ENCODE measurements around the gene MLLT6. TPM values are rescaled to one million over a fixed set of nuclear protein-coding genes. Genes with fewer than 3 reads are reported as not detected.

Gene MLLT6
- total and polyA plus RNA-seq, 2 of the 13 experiments (the other 11 are each of a cell fraction or from before 2014, with no cell fraction given): 50.7 to 69.5 TPM

DNA sequence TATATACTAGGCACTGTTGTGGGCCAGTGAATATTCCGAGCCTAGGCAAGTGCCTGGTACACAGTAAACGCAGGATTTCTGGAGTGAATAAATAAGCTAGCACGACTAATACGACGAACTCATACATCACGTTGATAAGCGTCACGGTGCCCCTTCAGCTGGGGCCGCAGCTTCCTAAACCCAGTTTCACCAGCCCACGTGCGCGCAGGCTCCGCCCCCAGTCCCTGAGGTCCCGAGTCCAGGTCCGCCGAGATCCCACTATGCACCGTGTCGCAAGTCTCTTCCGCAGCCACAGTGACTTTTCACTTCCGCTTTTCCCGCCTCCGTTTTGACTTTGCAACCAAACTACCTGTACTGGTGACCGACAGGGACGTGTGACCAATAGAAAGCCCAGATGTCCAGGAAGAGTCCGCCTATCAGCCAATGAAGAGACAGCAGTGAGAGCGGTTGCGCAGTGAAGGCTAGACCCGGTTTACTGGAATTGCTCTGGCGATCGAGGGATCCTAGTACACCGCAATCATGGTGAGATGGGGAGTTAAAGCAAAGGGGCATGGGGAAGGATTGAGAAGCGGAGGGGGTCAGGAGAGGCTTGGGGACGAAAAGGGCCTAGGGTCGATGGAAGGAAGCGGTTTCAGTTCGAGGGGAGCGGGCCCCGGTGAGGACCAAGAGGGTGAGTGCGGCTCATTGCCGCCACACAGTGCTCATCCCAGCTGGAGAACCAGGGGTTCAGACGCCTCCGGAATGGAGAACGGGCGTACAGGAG lies 47.4 kb downstream of the MLLT6 start, which contains the start of gene PSMB3 (continued):
- TF ChIP-seq ZFP36 (IDR thresholded peaks at IDR 0.05; ENCODE audit: borderline replicate concordance, low read depth, low read length, partially characterized antibody): no peak
- no peak for TF ChIP-seq SMARCE1 (IDR thresholded peaks at IDR 0.05; ENCODE audit: borderline replicate concordance)
- TF ChIP-seq ZNF230 (CRISPR knock-in tag; IDR thresholded peaks at IDR 0.05): peak; percentile 79; the same call in 1 of the 2 replicates
- TF ChIP-seq NCOR1 (IDR thresholded peaks at IDR 0.05; ENCODE audit: borderline replicate concordance, low read length): peak; percentile 77; the same call in 1 of the 2 replicates
- TF ChIP-seq REXO4 (CRISPR knock-in tag; IDR thresholded peaks at IDR 0.05; ENCODE audit: borderline replicate concordance): no peak
- peak; percentile 92 for TF ChIP-seq ETV5 (CRISPR knock-in tag; IDR thresholded peaks at IDR 0.05; ENCODE audit: borderline replicate concordance)
- TF ChIP-seq NFYC (CRISPR knock-in tag; IDR thresholded peaks at IDR 0.05): peak; percentile 100
- no peak for TF ChIP-seq ZNF672 (CRISPR knock-in tag; IDR thresholded peaks at IDR 0.05)
- TF ChIP-seq ZNF558 (CRISPR knock-in tag; IDR thresholded peaks at IDR 0.05; ENCODE audit: borderline replicate concordance): peak; percentile 33; the same call in 1 of the 2 replicates
- TF ChIP-seq ZKSCAN5 (CRISPR knock-in tag; IDR thresholded peaks at IDR 0.05): no peak
- TF ChIP-seq GTF3A (CRISPR knock-in tag; conservative IDR thresholded peaks at IDR 0.05): no peak
- TF ChIP-seq, protein P1, sequence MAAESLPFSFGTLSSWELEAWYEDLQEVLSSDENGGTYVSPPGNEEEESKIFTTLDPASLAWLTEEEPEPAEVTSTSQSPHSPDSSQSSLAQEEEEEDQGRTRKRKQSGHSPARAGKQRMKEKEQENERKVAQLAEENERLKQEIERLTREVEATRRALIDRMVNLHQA (CRISPR knock-in tag; IDR thresholded peaks at IDR 0.05): no peak
- 0 out of 4 replicates have a peak, but pooled peaks of 1 of the 2 experiments have one; percentile 15 for TF ChIP-seq EP300 (IDR thresholded peaks at IDR 0.05; ENCODE audit: low read depth in 2 of 2, low read length in 2 of 2)
- TF ChIP-seq EP300 (CRISPR knock-in tag; IDR thresholded peaks at IDR 0.05; ENCODE audit: borderline replicate concordance): peak; percentile 55
- TF ChIP-seq ZNF773 (CRISPR knock-in tag; IDR thresholded peaks at IDR 0.05; ENCODE audit: borderline replicate concordance): 0 out of 2 replicates have a peak, but pooled peaks have one; percentile 73
- no peak for TF ChIP-seq ZNF17 (CRISPR knock-in tag; IDR thresholded peaks at IDR 0.05)
- TF ChIP-seq ZNF383 (CRISPR knock-in tag; IDR thresholded peaks at IDR 0.05; ENCODE audit: borderline replicate concordance): peak; percentile 38; the same call in 1 of the 2 replicates
- TF ChIP-seq CAMTA2 (CRISPR knock-in tag; IDR thresholded peaks at IDR 0.05; ENCODE audit: borderline replicate concordance): no peak
- peak; percentile 43 for TF ChIP-seq SRSF1 (optimal IDR thresholded peaks at IDR 0.05; ENCODE audit: low read depth, low read length)
- peak; percentile 24 for TF ChIP-seq HNRNPK (IDR thresholded peaks at IDR 0.05; ENCODE audit: low read depth, low read length, poor library complexity, severe bottlenecking)
- TF ChIP-seq ZNF235 (CRISPR knock-in tag; IDR thresholded peaks at IDR 0.05; ENCODE audit: borderline replicate concordance): 0 out of 2 replicates have a peak, but pooled peaks have one; percentile 11
- TF ChIP-seq ZNF224 (CRISPR knock-in tag; IDR thresholded peaks at IDR 0.05): 0 out of 2 replicates have a peak, but pooled peaks have one; percentile 26

All from HepG2 (cell line).